ENCODE results near the gene LEMD3. TPM values are rescaled to one million over a fixed set of nuclear protein-coding genes. Genes with fewer than 3 reads are reported as not detected.

LEMD3 gene
- total and polyA plus RNA-seq, 2 of the 8 experiments (the other 6 are each of a cell fraction or from before 2014, with no cell fraction given), result 5.8 to 33.2 TPM

GRCh38 chr12:65294641-65295262 lies 125.4 kb downstream of the LEMD3 start:
- Histone ChIP-seq H3K27ac (ENCODE audit: low read depth, low read length) (no peak overlapping the region), H3K14ac (ENCODE audit: insufficient read length) (no peak overlapping the region), H3K9ac (replicated peaks in 1 of 4; ENCODE audit: extremely low read depth in 1 of 4, low read depth in 3 of 4, low read length in 3 of 4) (no peak overlapping the region), H3K27me3 (replicated peaks in 1 of 4; ENCODE audit: control insufficient read depth in 3 of 4, extremely low read depth in 1 of 4, insufficient read depth in 3 of 4, low read length in 3 of 4) (no peaks in the 10 kb centered on the region), H3K79me2 (ENCODE audit: control insufficient read depth in 1 of 2, insufficient read depth in 2 of 2, low read length in 2 of 2) (no peaks in the 10 kb centered on the region), H3K56ac (replicated peaks; ENCODE audit: insufficient read length, low read depth, low read length) (no peak overlapping the region), H3K4me2 (ENCODE audit: insufficient read depth in 1 of 2, low read depth in 2 of 2, low read length in 2 of 2) (no peak overlapping the region), H4K8ac (ENCODE audit: extremely low read depth, insufficient read depth, low read length) (no peak overlapping the region), H4K20me1 (replicated peaks in 1 of 2; ENCODE audit: control insufficient read depth in 1 of 2, insufficient read depth in 2 of 2, low read length in 2 of 2) (no peaks in the 10 kb centered on the region), H3K79me1 (ENCODE audit: low read depth, low read length) (no peaks in the 10 kb centered on the region), H2BK120ac (replicated peaks; ENCODE audit: low read depth, low read length) (no peak overlapping the region), H2AK5ac (ENCODE audit: low read depth, low read length) (no peak overlapping the region), H3K9me3 (ENCODE audit: insufficient read depth in 2 of 2, low read depth in 1 of 2, low read length in 1 of 2) (no peaks in the 10 kb centered on the region), H3K18ac (ENCODE audit: extremely low read depth, low read length) (no peak overlapping the region), H2BK5ac (ENCODE audit: low read depth, low read length) (no peak overlapping the region), H3K23ac (ENCODE audit: insufficient read length) (no peak overlapping the region), H2BK20ac (ENCODE audit: low read length) (no peak overlapping the region), H4K91ac (replicated peaks; ENCODE audit: insufficient read length, low read length) (no peak overlapping the region), H3K4ac (replicated peaks; ENCODE audit: insufficient read length, low read depth, low read length) (no peak overlapping the region), H3K4me1 (replicated peaks in 1 of 4; ENCODE audit: control insufficient read depth in 3 of 4, insufficient read depth in 4 of 4, low read length in 3 of 4) (no peaks in the 10 kb centered on the region), H2BK12ac (ENCODE audit: low read depth, low read length) (no peak overlapping the region), H3K36me3 (ENCODE audit: control insufficient read depth in 2 of 4, insufficient read depth in 4 of 4, low read length in 3 of 4) (no peaks in the 10 kb centered on the region), H4K5ac (ENCODE audit: insufficient read length, low read depth, low read length) (no peak overlapping the region), H3K23me2 (ENCODE audit: low read depth, low read length) (no peaks in the 10 kb centered on the region; the same call in 1 of the 2 replicates), H2BK15ac (ENCODE audit: low read length) (no peak overlapping the region), H2AFZ (ENCODE audit: low read length) (no peak overlapping the region), H3K4me3 (ENCODE audit: extremely low read depth in 1 of 4, insufficient read depth in 2 of 4, low read depth in 3 of 4, low read length in 4 of 4) (no peak overlapping the region)
- FAIRE-seq (no peak), DNase-seq (ENCODE audit: low read depth in 1 of 2, low spot score in 2 of 2) (no peak)
- ChIA-PET POLR2A (ENCODE audit: partially characterized antibody) (no interaction called here), CTCF (ENCODE audit: partially characterized antibody) (no interaction called here)
- 91% methylated on average over 4 of the region's 4 CpGs; no CpG with 5 or more reads in 1 of the 2 experiments for WGBS, 2 experiments (ENCODE audit: extremely low coverage in 1 of 2, insufficient coverage in 1 of 2, insufficient read length in 1 of 2, insufficient replicate concordance in 2 of 2, low coverage in 1 of 2, low lambda C conversion rate in 2 of 2, missing lambda C conversion rate in 1 of 2)
- TF ChIP-seq BCL11A (IDR thresholded peaks at IDR 0.05; ENCODE audit: low read depth in 2 of 2, low read length in 2 of 2) (no peak), GABPA (IDR thresholded peaks at IDR 0.05; ENCODE audit: borderline replicate concordance, insufficient read depth, low read length) (no peak), SUZ12 (IDR thresholded peaks at IDR 0.05; ENCODE audit: low read length) (no peak), SIRT6 (IDR thresholded peaks at IDR 0.05; ENCODE audit: low read length) (no peak), FOSL1 (IDR thresholded peaks at IDR 0.05; ENCODE audit: insufficient read depth, low read depth, low read length) (no peak), CBX5 (IDR thresholded peaks at IDR 0.05; ENCODE audit: low read depth, low read length) (no peak), CTCF (IDR thresholded peaks at IDR 0.05; ENCODE audit: control extremely low read depth in 1 of 3, insufficient read depth in 1 of 3, low read depth in 1 of 3, low read length in 3 of 3) (no peak), EZH2 (IDR thresholded peaks at IDR 0.05; ENCODE audit: low read depth, low read length, severe bottlenecking) (no peak), CTBP2 (IDR thresholded peaks at IDR 0.05; ENCODE audit: borderline replicate concordance, insufficient read depth, insufficient read length, low read length) (no peak)

Measured in H1 (cell line).